Loucy (cell line): ENCODE data around the gene SLX9.

Experiments used
- H2AFZ ChIP-seq: fragments of 200-600 bp; sonication (generic); 2 replicates; pipeline ENCODE4 v1.6.0; 2016; ENCODE audit warnings: antibody characterized with exemption, mild to moderate bottlenecking, low read length, moderate library complexity
- H3F3A ChIP-seq: fragments of 200-600 bp; 2 replicates; pipeline ENCODE4 v1.6.0; 2016; ENCODE audit warnings: antibody characterized with exemption, low read depth, mild to moderate bottlenecking
- H3K27me3 ChIP-seq: fragments of 200-600 bp; sonication (generic); 2 replicates; pipeline ENCODE4 v1.6.1; 2014; ENCODE audit warnings: low read length, mild to moderate bottlenecking; ENCODE audit not compliant: insufficient read depth, poor library complexity, severe bottlenecking
- H3K36me3 ChIP-seq: fragments of 200-600 bp; sonication (generic); 2 replicates; pipeline ENCODE4 v1.6.1; 2016; ENCODE audit warnings: low read length; ENCODE audit not compliant: insufficient read depth
- H3K4me1 ChIP-seq: fragments of 200-600 bp; sonication (generic); 2 replicates; pipeline ENCODE4 v1.5.1; 2014; ENCODE audit warnings: low read length, mild to moderate bottlenecking; ENCODE audit not compliant: insufficient read depth, poor library complexity, severe bottlenecking
- H3K4me2 ChIP-seq: fragments of 200-600 bp; sonication (generic); 2 replicates; pipeline ENCODE4 v1.6.0; 2014; ENCODE audit warnings: antibody characterized with exemption, low read length, low read depth, mild to moderate bottlenecking; ENCODE audit not compliant: poor library complexity, severe bottlenecking
- H3K4me3 ChIP-seq: fragments of 200-600 bp; sonication (generic); 2 replicates; pipeline ENCODE4 v1.5.1; 2014; ENCODE audit warnings: low read length, mild to moderate bottlenecking, mixed read lengths; ENCODE audit not compliant: poor library complexity, severe bottlenecking
- H3K79me2 ChIP-seq: fragments of 200-600 bp; sonication (generic); 2 replicates; pipeline ENCODE4 v1.6.1; 2014; ENCODE audit warnings: low read length; ENCODE audit not compliant: insufficient read depth
- H3K9ac ChIP-seq: fragments of 200-600 bp; sonication (generic); 2 replicates; pipeline ENCODE4 v1.6.0; 2014; ENCODE audit warnings: mild to moderate bottlenecking, low read depth, low read length, moderate library complexity; ENCODE audit not compliant: poor library complexity, severe bottlenecking
- H3K9me2 ChIP-seq: fragments of 200-600 bp; sonication (generic); replicated peaks from 2 replicates; pipeline ENCODE4 v1.6.1; 2016; ENCODE audit warnings: low read depth, low read length, mixed read lengths
- H3K9me3 ChIP-seq: fragments of 200-600 bp; sonication (generic); 2 replicates; pipeline ENCODE4 v1.6.1; 2014; ENCODE audit warnings: mild to moderate bottlenecking, antibody characterized with exemption, low read length, low read depth; ENCODE audit not compliant: insufficient read depth
- H4K20me1 ChIP-seq: fragments of 200-600 bp; sonication (generic); 2 replicates; pipeline ENCODE4 v1.6.0; 2014; ENCODE audit warnings: antibody characterized with exemption, low read length, mild to moderate bottlenecking; ENCODE audit not compliant: insufficient read depth, poor library complexity, severe bottlenecking
- EZH2phosphoT487 ChIP-seq: fragments of 200-600 bp; IDR thresholded peaks from 2 replicates; pipeline ENCODE4 v1.6.1; 2018; ENCODE audit warnings: antibody characterized with exemption, mild to moderate bottlenecking, moderate library complexity, borderline replicate concordance
- TF ChIP-seq, protein P1 (sequence below): fragments of 200-600 bp; sonication (generic); conservative IDR thresholded peaks from 2 replicates; pipeline ENCODE4 v1.5.1; 2014; ENCODE audit warnings: mild to moderate bottlenecking, antibody characterized with exemption, low read length

Gene SLX9

DNA sequence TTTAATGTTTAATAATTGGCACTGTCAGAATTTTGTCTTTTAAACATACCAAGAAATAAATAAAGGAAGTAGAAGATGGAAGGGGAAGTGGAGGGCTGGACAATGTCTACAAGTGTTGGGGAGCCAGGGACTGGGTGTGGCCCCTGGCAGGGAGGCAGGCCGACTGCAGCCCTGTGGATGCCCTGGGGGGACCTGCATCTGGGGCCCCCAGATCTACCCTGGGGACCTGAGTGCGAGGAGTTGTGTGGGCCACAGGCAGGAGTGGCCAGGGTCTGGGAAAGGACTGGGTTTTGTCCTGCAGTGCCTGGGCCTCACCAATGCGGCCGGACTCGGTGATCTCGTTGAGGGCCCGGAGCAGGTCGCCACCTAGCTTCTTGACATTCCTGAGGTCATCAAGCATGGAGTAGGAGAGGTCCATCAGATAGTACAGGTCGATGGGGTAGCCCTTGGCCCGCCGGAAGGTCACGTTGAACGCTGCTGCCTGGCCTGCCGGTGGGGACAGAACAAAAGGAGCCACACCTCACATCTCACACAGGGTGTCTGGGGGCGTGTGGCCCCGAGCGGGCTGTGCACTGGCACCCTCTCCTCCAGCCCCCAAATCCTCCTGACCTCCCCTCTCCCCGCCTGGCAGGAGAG lies 36.7 kb upstream of the SLX9 start:
- H3K4me3 ChIP-seq: no peak overlapping the region
- H3K4me2 ChIP-seq: no peak overlapping the region
- TF ChIP-seq, protein P1, sequence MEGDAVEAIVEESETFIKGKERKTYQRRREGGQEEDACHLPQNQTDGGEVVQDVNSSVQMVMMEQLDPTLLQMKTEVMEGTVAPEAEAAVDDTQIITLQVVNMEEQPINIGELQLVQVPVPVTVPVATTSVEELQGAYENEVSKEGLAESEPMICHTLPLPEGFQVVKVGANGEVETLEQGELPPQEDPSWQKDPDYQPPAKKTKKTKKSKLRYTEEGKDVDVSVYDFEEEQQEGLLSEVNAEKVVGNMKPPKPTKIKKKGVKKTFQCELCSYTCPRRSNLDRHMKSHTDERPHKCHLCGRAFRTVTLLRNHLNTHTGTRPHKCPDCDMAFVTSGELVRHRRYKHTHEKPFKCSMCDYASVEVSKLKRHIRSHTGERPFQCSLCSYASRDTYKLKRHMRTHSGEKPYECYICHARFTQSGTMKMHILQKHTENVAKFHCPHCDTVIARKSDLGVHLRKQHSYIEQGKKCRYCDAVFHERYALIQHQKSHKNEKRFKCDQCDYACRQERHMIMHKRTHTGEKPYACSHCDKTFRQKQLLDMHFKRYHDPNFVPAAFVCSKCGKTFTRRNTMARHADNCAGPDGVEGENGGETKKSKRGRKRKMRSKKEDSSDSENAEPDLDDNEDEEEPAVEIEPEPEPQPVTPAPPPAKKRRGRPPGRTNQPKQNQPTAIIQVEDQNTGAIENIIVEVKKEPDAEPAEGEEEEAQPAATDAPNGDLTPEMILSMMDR: no peak
- no peak for TF ChIP-seq EZH2phosphoT487
- no peaks in the 10 kb centered on the region for H3K79me2 ChIP-seq
- H3K9me2 ChIP-seq: no peaks in the 10 kb centered on the region
- H3K27me3 ChIP-seq: no peaks in the 10 kb centered on the region
- H4K20me1 ChIP-seq: no peaks in the 10 kb centered on the region
- no peak overlapping the region for H3K9ac ChIP-seq
- no peaks in the 10 kb centered on the region for H3F3A ChIP-seq
- no peaks in the 10 kb centered on the region for H3K9me3 ChIP-seq
- no peaks in the 10 kb centered on the region for H3K4me1 ChIP-seq
- no peak overlapping the region for H2AFZ ChIP-seq
- peaks cover 61% of the 10 kb centered on the region; the same call in 1 of the 2 replicates for H3K36me3 ChIP-seq

- Histone ChIP-seq H3K27me3 (no peaks in the 10 kb centered on the region), H3F3A (no peaks in the 10 kb centered on the region), H3K9me3 (no peaks in the 10 kb centered on the region), H3K4me3 (no peak overlapping the region), H3K9me2 (no peaks in the 10 kb centered on the region), H3K4me1 (no peaks in the 10 kb centered on the region), H3K9ac (no peak overlapping the region), H3K36me3 (peaks cover 56% of the 10 kb centered on the region; the same call in 1 of the 2 replicates), H3K79me2 (no peaks in the 10 kb centered on the region), H4K20me1 (no peaks in the 10 kb centered on the region), H3K4me2 (no peak overlapping the region), H2AFZ (no peak overlapping the region)
- TF ChIP-seq EZH2phosphoT487: no peak
- TF ChIP-seq, protein P1: no peak
Measured at GRCh38 chr21:44903689-44904088, 36.1 kb upstream of the SLX9 start.

DNA sequence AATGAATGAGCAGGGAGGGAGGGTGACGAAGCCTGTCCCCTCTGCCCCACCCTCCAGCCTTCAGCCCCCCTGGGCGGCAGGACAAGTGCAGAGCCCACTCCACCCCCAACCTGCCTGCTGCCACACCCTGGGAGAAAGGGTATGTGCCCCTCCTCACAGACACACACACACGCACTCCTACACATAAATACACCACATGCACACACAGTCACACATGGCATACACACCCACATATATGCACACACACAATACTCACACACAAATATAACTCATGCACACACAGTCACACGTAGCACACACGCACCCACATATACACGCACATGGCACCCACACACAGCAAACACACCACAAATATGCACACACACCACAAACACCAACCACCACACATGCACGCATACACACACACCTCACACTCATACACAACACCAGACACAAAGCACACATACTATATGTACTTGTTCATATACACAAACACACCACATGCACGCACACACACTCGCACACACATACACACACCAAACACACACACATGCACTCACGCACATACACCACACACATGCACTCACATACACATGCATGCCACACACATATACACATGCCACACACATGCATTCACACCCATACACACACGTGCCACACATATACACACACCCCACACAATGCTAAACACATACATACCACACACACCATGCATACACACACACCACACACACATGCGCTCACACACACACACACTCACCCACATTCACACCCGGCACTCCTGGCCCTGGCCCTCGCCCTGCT lies 35.5 kb upstream of the SLX9 start:
- no peaks in the 10 kb centered on the region for H3F3A ChIP-seq
- H3K4me2 ChIP-seq: no peak overlapping the region
- no peaks in the 10 kb centered on the region for H3K9me3 ChIP-seq
- H2AFZ ChIP-seq: no peak overlapping the region
- H3K79me2 ChIP-seq: no peaks in the 10 kb centered on the region
- no peaks in the 10 kb centered on the region for H3K4me1 ChIP-seq
- H3K9ac ChIP-seq: no peak overlapping the region
- no peak overlapping the region for H3K4me3 ChIP-seq
- TF ChIP-seq, protein P1: no peak
- TF ChIP-seq EZH2phosphoT487: no peak
- H3K9me2 ChIP-seq: no peaks in the 10 kb centered on the region
- peaks cover 53% of the 10 kb centered on the region; the same call in 1 of the 2 replicates for H3K36me3 ChIP-seq
- H4K20me1 ChIP-seq: no peaks in the 10 kb centered on the region
- no peaks in the 10 kb centered on the region for H3K27me3 ChIP-seq
